Esophagus squamous epithelium (tissue), 4 donors: ENCODE measurements around the gene TLDC2.

Experiments used
- CTCF ChIP-seq, 6 experiments: fragments of 450-650 bp in 4 of 6; fragments of 200-600 bp in 2 of 6; sonication (generic) in 2 of 6; IDR thresholded peaks; one replicate each; pipeline ENCODE4 v1.5.1; 2016 to 2019; ENCODE audit warnings: antibody characterized with exemption in 6 of 6, mild to moderate bottlenecking in 4 of 6, moderate library complexity in 4 of 6
- POLR2A ChIP-seq, 4 donors: fragments of 450-650 bp; IDR thresholded peaks; one replicate each; pipeline ENCODE4 v1.6.1; 2017; ENCODE audit warnings: antibody characterized with exemption in 4 of 4, mild to moderate bottlenecking in 4 of 4, moderate library complexity in 3 of 4

GRCh38 chr20:36872852-36873251 lies 3.1 kb upstream of the TLDC2 start:
- TF ChIP-seq CTCF (IDR thresholded peaks at IDR 0.05) (no peak), POLR2A (IDR thresholded peaks at IDR 0.05) (no peak)
